Endometrial microvascular endothelial cells (primary cell): Measurements from ENCODE around the gene PIGC. TPM values are rescaled to one million over a fixed set of nuclear protein-coding genes. Genes with fewer than 3 reads are reported as not detected.

ENCODE experiments used
- in situ Hi-C: cut with HindIII; loops from 2 replicates; pipeline ENCODE4 v1.10.0; 2017; ENCODE audit warnings: low sequenced_read_pairs, low pct_unique_long_range_greater_than_20kb; ENCODE audit errors: inconsistent ontology term
- total RNA-seq: library from RNA; depleted of rRNA; stranded (reverse); fragments of >200 nt; gene quantifications from one replicate; pipeline ENCODE4 v1.2.3, GENCODE V29; 2015; ENCODE audit errors: inconsistent ontology term

The PIGC gene
- total RNA-seq, 1 donor from 2014 or later = 28.4 TPM

DNA sequence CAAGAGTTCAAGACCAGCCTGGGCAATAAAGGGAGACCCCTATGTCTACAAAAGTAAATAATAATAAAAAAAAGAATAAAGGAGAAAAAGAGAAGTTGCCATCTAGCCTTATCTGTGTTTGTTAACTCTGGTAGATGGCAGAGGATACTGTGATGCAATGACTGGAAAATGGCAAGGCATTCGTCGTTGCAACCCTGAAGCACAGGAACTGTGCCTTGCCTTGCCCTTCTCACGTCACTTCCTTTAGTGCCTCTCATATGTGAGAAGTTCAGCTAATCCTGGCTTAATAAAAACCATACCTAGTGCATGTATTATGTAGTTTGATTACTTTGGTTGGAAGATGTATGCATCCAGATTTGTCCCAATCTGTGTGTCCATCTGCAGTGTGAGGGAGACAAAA lies 25.8 kb upstream of the PIGC start:
- in situ Hi-C loops = no loop called here

DNA sequence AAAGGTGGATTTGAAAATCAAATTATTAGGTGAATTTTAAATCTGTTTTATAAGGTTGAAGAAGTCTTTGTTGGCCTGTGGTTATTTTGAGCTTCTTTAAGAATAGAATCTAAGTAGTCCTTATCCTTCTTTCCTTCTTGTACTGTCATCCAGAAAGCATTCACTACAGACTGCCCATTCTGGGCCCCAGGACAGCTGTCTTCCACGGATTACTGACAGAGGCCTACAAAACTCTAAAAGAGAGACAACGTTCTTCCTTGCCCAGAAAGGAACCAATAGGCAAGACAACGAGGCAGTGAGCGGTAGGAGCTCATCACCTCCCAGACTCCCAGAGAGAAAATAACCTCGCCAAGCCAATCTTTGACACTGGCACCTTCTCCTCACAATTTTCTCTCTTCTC lies 24.4 kb upstream of the PIGC start:
- in situ Hi-C loops = no loop called here

DNA sequence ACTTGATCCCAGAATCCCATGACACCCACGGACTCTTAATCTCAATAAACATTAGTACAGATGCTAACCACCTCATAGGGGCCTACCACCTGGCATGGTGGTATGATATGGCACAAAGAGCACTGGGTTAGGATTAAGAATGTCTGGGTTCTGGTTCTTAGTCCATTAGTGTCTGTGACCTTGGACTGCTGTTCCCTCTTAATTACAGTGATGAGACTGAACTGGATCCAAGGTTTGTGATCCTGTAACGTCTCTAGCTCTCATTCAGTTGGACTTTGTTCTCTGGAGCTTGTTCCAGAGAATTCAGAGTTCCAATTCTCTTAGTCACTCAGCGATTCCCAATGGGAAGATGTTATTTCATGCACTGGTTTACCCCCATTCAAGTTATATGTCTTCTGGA lies 23.6 kb upstream of the PIGC start:
- in situ Hi-C loops = no loop called here

DNA sequence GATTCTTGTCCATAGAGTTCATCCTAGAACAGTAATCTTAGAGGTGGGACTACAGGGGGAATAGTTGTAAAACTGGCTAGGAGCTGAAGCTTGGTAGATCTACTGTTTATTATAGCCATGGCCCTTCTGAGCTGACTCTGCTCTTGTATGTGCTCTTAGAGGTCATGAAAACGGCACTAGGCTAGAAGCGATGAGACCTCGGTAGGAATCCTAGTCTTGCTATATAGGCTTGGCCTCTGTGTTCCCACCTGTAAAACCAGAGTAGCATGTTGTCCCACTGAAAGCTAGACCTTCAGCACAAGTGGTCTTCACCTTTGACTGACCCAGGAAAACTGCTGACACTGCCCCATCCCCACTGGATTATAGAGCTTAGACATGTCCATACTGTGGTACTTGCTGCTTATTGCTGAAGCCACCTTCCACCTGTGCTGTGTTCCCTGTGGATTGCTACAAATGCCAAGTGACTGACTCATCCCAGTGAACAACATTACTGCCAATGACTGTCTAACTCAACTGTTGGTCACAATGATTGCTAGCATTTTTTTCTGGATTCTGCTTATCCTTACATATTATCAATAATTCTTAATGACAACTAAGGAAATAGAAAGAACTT lies 23.0 kb upstream of the PIGC start:
- in situ Hi-C loops = no loop called here

DNA sequence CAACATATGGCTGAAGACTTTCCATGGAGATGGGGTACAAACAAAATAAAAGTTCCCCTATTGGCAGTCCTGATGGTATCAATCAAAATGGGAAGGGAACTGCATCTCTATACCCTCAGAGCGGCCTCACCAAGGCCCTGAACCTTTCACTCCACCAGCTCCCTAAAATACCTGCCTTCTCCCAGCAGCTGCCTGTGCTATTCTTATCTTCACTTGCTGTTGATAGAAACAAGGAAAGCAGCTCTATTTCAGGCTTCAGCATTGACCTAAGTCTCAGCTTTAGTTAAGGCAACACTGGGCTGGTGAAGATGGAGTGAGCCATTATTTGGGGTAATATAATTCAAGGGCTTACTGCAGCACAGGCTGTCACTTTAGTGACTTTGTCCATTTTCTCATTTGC lies 21.7 kb upstream of the PIGC start:
- in situ Hi-C loops = no loop called here

DNA sequence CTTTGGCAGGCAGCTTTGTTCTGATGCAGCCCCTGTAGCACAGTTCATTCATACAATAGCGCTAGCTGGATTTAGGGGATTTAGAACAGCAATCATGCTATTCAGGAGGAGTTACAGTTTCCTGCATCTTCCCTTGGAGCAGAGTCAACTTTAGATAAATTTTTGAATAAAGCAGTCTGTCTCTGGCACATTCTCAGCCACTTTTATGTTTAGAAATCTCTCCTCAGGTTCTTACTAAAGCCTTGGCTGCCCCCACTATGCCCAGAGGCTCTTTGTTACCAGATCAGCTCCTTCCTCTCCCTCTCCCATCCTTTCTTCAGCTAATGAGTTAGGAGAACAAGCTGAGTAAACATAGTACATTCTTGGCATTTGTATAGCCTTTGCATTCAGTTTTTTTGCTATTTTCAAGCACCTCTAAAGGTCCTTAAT lies 17.0 kb upstream of the PIGC start:
- in situ Hi-C loops = no loop called here

DNA sequence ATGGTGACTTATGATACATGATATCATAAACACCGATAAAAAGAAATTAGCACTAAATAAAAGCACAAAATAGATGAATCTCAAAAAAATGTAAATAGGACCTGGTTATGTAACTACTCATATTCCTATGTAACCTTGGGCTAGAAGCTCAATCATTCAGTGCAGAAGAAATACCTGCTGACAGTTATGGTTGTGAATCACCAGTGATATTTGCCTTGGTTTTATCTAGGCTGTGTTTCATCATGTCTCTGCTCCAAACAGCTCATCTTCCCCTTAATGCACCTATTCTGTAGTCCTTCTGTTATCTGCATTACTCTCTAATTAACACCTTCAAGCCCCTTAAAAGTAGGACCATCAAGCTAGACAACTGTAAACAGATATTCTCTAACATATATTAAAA lies 16.3 kb upstream of the PIGC start:
- in situ Hi-C loops = no loop called here

DNA sequence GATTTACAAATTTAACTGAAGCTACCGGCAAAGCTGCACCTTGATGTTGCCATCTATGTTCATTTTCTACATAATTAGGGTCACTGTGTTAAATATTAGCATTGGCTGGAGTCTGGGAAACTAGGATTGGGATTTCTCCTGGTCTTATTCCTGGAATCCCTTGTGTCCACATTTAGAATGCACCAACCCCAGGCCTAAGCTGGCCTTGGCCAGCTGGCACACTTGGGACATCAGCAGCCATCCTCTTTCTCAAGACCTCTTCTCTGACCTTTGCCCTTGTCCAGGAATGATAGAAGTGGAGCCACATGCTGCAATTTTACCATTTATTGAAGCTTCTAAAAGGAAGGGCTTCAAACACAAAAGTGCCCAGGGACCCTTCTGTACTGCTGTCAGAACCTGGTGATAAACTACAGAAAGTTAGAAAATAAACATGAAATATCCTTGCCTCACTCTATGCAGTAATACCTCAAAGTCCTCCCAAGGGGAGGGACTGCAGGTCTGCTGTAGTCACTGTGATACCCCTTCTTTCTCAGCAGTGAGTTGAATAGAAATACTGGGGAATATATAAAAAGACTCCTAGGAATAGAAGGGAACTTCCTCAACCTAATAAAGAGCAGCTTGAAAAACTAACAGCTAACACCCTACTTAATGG lies 13.7 kb upstream of the PIGC start:
- in situ Hi-C loops = no loop called here

DNA sequence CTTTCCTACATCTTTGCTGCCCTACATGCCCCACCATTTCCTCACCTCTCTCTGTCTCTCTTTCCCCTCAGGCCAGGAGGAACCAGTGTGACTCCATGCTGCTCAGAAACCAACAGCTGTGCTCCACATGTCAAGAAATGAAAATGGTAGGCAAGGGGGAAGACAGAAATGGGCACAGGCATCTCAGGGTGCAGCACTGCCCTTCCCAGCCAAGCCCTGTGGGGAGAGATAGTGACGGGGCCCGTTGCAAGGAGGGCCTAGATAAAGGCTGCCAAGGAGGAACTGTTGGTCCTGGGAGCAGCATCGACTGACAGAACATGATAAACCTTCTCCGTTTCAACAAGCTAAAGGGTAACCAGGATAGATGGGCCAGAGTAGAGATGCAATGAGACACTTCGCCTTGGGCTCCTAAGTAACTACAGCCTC lies 12.5 kb upstream of the PIGC start:
- in situ Hi-C loops = no loop called here

DNA sequence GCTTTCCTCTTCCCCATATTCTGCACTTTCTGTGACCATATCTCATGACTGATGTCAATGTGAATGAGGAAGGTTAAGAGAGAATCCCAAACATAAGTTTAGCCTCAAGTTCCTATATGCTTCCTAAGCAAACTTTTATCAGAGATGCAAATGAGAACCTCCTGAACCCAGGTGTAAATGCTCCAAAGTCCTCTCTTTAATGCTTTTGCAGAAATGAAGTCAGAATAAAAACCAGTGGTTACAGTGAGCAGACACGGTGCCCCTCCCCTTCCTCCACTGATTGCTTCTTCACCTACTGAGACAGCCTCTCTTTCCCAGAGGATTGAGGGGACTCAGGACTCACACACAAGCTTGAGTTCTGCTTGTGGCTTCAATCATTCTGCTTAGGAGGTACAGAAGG lies 11.6 kb upstream of the PIGC start:
- in situ Hi-C loops = no loop called here

DNA sequence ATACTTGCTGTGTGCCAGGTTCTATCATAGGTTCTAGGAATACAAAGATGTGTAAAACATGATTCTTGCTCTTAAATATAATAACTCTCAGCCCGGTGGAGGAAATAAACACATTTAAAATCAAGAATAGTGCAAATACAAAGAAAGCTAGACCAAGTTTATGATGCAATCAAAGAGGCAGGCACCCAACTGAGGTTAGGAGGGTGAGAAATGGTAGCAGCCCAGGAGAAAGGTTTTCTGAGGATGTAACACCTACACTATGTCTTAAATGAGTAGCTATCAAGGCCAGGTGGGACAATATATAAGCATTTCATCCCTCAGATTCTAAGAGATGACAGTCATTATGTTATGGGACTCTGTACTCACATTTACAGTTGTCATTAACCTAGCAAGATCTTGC lies 9.7 kb upstream of the PIGC start:
- in situ Hi-C loops = no loop called here

DNA sequence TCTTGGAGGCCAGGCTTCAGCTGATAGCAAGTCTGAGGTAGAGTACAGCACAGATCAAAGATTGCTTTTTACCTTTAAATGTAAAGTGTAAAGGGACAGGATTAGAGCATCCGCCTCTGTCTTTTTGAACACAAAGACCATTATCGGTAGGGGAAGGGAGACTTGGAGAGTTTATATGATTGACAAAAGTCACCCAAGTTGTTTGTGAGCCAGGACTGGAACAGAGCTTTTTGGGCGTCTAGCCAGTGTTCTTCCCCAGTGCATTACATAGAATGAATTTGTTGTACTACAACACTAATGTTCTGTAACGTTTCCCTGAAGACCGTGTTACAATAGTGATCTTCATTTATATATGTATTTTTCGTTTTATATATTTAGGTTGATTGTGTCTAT lies 9.3 kb upstream of the PIGC start:
- in situ Hi-C loops = no loop called here

DNA sequence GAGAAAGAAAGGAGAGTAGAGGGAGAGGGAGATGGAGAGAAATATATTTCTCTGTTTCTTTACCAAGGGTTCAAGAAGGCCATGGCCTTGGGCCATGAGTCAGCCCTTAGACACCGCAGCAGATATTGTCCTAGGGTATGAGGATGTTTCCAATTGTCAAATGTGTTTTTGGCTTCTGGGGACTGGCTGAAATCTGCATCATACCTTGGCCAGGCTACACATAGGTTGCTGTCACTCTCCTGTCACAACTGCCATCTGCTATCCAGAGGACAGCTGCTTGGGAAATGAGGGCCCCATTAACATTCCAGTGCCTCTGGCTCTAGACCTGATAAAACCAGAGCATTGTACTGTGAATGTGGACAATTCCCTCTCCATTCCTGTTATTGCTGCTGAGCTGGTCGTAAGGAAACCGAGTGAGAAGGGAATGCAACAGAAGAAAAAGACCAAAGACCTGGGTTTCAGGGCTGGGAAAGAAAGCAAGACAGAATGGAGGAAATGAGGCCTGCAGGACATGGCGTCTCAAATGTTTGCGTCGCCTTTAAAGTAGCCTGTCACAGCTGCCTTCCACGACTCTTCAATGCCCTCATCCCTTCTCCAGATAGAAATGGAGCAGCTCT lies 8.8 kb upstream of the PIGC start:
- in situ Hi-C loops = no loop called here

DNA sequence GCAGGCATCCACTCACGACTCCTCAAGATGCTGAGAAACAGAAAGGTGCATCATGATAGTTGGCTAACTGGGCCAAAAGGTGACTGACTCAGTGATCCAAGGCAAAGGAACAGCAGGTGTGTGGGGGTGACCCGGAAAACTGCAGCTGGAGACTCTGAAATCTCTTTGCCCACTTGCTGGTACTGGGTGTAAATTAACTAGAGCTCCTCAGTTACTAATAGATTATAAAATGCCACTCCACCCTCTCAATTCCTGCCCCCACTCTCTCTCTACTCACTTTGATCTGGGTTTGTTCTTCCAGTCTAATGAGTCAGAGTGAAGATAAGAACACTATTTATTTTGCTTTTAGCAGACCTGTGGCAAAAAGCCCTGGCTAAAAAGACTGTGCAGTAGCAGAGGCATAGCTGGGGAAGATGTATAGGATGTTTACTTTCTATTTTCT lies 7.2 kb upstream of the PIGC start:
- in situ Hi-C loops = no loop called here

DNA sequence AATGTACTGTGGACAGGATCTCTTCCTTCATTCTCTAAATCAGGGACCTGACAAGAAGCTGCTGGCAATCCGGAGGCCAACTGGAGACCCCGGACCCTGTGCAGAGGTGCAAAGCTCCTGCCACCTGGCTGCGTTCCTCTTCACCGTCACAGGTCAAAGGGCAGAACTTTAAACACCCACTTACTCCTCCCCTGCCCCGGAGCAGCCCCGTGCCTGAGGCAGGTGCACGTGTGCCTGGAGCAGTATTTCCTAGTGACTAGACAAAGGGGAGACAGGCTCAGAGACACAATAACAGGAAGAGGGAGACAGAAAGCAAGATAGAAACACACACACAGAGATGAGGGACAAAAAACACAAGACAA lies 6.6 kb upstream of the PIGC start:
- in situ Hi-C loops = no loop called here

DNA sequence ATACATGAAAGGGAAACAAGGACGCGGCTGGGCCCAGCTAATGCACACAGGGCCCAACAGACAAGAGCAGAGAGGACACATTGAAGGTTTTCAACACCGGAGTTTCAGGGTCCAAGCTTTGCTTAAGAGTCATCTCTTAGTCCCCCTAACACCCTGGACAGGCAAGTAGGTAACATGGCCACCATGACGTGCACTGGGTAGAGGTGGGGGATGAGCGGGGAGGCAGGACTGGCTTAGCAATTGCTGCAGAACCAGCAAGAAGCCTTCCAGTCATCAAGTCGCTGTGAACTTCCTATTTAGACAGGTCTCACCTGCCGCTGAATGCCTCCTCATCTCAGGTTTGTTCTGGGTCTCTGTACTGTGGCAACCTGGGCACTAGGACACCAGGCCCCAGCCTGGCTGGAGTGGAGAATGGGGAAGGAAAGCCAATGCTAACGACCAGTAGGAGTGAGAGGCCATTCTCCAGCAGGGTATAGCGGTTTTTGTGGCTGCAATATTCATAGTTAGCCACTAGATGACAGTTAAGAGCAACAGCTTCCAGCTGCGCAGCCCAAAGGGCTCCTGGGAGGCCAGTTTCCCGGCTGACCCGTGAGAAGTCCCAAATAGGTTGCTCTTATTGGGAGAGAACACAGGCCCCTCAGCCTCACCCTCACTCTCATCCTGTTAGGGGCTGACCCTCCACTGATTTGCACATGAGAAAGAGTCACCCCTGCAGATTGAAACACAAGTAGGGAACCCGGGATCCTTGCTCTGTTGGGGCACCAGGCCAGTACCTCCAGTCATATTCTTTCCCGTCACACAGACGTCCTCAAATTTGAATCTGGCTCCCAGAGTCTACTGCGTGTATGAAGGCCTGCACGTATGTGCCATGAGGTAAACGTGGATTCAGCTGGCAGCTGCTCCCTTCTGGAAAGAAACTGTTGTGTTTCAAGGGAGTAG lies 6.0 kb upstream of the PIGC start:
- in situ Hi-C loops = no loop called here

DNA sequence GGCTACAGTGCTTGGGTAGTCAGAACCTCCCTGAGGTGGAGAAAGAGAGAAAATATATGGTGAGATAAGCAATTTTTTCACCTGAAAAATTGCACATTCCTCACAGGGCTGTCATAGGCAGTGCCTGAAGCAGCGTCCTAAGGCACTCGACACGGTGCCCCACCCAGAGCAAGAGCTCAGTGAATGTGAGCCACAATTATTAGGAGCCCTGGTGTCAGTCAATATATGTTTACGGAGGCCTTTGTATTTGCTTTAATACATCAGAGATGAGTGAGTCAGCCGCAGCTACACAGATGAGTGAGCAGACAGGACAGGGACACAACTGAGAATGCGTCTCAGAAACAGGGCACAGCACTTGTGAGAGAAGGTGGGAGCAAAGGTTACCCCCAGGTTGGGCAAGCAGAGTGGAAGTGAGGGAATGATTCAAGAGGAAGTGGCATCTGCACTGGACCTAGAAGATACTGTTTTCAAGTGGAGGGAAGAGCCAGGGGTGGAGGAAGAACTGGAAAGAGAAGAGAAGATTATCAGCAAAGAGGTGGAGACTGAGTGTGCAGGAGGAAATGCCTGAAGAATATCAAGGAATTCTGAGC lies 5.2 kb upstream of the PIGC start:
- in situ Hi-C loops = no loop called here

DNA sequence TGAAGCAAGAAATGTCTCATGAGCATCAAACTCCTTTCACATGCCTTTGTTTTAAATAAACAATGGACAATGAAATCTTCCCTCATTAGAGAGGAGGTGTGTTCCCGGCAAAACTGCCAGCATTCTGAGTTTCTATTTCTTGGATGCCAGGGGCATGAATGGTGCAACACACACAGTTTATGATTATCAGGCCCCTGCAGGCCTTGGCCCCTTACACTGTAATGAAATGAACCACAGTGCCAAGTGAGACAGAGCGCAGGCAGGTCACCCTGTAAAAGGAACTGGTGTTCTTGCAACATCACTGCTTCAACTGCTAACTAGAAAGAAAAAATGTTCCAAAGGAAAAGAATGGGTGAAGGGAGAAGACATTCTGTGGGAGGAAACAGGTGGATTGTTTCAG lies 3.8 kb upstream of the PIGC start:
- in situ Hi-C loops = no loop called here

DNA sequence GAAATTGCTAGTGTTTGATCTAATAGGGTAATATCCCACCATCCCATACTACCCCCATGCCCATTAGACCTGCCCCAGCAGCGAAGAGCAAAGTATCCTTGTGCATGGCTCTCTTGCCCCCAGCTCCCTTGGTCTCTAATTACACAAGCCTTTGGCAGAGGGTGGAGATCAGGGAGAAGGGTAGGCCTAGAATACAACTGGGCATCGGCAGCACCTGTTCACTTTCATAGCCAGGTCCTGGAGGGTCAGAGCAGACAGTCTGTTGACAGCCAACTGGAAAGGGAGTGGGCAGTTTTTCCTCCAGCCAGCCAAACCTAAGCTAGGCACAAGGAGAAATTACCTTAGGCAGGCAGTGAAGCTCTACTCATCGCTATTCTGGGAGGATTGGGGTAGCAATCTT lies 2.7 kb upstream of the PIGC start:
- in situ Hi-C loops = no loop called here
